SK-MEL-5 (cell line): Measurements from ENCODE around the gene NTHL1. TPM values are rescaled to one million over a fixed set of nuclear protein-coding genes. Genes with fewer than 3 reads are reported as not detected.

Source experiments
- DNase-seq: peaks from one replicate; pipeline ENCODE4 v3.0.0-alpha.2; 2016; ENCODE audit warnings: low read depth, low spot score
- in situ Hi-C: cut with HindIII; loops from 2 replicates; pipeline ENCODE4 v1.10.0; 2016; ENCODE audit warnings: low sequenced_read_pairs, high pct_unique_total_duplicates, low pct_unique_long_range_greater_than_20kb
- total RNA-seq: library from RNA; depleted of rRNA; stranded (reverse); fragments of >200 nt; shearing (Covaris generic); gene quantifications from 2 replicates; pipeline ENCODE4 v1.2.3, GENCODE V29; 2014

NTHL1 gene
- total RNA-seq, 1 experiment from 2014 or later = 27.0 TPM

GRCh38 chr16:2006317-2006716 is 41.3 kb downstream of the NTHL1 start:
- in situ Hi-C loops = no loop called here
- no peak for DNase-seq

DNA sequence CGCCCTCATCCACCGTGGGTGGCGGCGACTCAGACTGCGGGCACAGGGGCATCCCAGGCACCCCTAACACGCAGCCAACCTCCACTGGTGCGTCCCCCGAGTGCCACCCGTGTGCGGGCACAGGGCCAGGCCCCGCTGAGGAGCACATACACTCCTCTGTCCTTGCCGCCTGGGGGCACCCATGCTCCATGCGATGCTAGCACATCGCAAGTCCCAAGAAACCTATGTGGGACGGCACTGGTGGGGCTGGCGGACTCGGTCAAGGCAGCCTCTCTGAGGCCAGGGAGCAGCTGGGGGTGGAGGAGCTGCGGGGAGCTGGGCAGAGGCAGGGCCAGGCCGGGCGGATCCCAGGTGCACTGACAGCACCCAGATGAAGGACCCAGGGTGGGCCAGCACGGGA is 42.0 kb downstream of the NTHL1 start:
- in situ Hi-C loops = no loop called here

GRCh38 chr16:2004795-2005517 is 42.7 kb downstream of the NTHL1 start:
- in situ Hi-C loops = no loop called here
- no peak for DNase-seq

More for the DNA sequence above, 42.0 kb downstream of the NTHL1 start:
- peak; percentile 30 for DNase-seq

DNA sequence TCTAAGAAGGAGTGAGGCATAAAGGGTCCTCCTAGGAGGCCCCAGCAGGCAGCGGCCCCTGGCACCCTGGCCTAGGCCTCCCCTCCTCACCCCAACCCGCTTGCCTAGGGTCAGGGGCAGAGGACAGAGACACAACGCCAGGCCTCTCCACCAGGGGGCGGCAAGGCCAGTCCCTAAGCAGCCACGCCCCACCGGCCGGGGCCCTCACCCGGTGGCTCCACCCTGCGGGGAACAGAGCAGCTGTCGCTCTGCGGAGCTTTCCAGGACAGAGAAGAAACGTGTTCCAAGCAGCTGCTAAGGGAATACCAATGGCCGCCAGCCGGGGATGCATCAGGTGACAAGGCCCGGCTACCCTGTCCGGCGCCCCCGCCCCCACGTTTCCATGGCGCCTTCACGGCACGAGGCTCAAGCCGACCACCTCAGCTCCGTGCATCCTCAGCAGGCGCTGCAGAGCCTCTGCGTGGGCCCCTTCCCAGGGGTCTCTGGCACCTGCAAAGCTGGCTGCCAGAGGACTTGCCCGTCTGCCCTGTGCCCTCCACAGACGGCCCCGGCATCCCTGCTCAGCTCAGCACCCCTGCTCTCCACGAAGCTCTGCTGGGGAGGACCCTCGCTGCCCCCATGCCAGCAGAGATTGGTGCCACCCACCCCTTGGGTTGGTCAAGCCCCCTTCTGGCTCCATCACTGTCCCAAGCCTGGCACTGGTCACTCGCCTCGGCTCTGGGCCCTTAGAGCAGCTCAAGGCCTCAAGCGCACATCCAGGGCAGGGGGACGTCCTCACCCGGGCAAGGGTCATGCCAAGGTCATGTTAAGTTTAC is 43.6 kb downstream of the NTHL1 start:
- DNase-seq = peak; percentile 89
- in situ Hi-C loops = no loop called here

DNA sequence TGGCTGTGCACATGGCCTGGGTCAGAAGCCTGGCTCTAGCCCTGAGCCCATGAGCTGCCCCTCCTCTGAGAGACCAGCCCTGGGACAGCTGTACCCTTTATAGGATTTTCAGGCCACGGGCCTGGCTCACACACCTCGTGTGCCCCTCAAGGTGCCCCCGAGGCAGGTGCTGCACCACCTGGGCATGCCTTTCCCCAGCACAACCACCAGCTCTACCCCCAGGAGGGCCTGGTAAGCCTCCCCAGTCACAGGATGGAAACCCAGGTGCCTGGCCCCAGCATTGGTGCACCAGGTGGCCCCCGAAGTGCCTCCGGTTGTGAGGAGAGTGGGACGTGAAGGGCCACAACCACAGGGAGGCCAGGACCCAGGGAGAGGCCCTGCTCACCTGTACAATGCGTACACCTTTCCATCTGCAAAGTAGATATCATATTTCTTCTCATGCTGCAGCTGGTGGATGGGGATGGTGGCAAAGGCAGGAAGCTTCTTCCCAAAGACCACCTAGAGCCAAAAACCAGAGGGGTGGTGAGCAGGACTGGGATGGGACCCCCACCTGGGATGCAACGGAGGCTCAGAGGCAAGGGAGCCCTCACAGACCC is 44.3 kb downstream of the NTHL1 start:
- DNase-seq = no peak
- in situ Hi-C loops = no loop called here

DNA sequence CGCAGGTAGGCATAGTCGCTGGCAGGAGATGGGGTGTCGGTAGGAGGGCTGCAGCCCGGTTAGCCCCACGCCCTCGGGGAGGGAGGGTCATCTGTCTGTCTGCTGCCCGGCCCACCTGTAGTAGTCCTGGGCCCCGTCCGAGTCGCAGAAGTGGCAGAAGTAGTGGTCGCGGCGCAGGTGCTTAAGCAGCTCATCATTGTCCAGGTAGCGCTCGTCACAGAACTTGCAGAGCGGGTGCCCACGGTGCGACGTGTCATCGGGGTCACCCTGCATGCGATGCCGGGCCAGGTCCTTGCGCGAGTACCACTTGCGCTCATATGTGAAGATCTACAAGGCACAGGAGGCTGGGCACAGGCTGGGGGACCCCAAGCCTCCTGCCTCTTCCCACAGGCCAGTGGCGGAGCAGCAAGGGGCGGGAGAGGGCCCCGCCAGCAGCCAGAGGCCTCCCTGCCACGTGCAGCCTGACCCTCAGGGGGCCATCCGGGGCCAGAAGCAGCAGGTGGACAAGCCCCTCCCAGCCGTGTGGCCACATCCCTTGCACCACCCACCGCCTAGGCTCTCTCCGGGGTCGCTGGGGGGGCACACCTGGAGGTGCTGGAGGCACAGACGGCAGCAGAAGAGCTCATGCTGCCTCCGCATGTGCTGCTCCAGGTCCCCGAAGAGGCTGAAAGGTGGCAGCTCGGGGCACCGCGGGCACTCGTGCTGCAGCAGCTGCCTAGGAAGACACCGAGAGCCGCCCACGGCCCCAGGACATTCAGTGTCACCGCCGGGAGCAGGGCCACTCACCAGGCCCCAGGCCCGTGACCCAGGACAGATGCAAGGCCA is 45.0 kb downstream of the NTHL1 start:
- DNase-seq = no peak
- in situ Hi-C loops = no loop called here

- no peak for DNase-seq
- in situ Hi-C loops = no loop called here
Measured at GRCh38 chr16:2001456-2002355, 45.9 kb downstream of the NTHL1 start.

- in situ Hi-C loops = no loop called here
- DNase-seq = no peak
Measured at GRCh38 chr16:2001035-2001434, 46.6 kb downstream of the NTHL1 start.

DNA sequence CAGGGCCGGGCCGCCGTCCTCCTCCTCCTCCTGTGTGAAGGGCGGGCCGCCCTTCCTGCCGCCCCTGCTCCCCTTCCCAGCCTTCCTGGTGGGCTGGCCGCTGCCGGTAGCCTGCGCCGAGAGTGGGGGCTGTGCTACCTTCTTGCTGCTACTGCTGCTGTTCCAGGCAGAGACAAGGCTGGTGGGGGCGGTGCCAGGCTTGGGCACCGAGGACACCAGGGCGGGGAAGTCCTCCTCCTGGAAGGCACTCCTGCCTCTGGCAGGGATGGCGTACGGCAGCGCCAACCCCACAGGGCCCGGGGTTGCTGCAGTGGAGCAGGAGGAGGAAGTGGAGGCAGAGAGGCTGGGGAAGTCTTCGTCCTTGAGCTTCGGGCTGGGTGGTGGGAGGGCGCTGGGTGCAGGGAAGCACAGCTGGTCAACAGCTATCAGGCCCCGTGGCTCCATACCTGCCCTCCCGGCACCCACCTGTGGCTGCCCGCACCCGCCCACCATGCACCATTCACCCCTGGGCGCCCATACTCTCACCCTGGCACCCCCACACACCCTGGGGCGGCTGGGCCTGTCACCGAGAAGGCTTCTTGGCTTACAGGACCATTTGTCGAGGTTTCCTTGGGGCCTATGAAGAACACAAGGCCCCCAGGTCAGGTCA is 47.6 kb downstream of the NTHL1 start:
- no peak for DNase-seq
- in situ Hi-C loops = no loop called here

GRCh38 chr16:1998852-1999801 is 48.5 kb downstream of the NTHL1 start:
- in situ Hi-C loops = no loop called here
- no peak for DNase-seq

DNA sequence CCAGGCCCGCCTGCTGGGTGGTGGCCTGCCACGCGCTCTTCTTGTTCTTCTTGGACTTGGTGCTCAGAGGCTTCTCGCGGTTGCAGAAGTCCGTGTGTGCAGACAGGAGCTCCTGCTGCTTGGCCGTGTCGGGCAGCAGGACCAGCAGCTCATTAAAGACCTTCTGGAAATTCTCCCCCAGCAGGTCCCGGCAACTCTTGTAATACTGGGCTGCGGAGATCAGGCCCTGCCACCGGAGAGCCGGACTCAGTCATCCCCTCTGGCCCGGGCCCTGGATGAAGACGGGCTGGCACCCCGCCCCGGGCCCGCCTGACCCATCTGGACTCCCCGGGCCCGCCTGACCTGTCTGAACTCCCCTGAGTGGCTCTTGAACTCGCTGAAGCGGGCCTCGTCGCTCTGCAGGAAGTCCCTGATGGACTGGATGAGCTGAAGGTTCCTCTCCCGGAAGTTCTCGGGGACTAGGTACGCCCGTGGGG is 49.2 kb downstream of the NTHL1 start:
- in situ Hi-C loops = no loop called here
- no peak for DNase-seq

- in situ Hi-C loops = no loop called here
- DNase-seq = no peak
Measured at GRCh38 chr16:1997494-1998359, 49.9 kb downstream of the NTHL1 start.

DNA sequence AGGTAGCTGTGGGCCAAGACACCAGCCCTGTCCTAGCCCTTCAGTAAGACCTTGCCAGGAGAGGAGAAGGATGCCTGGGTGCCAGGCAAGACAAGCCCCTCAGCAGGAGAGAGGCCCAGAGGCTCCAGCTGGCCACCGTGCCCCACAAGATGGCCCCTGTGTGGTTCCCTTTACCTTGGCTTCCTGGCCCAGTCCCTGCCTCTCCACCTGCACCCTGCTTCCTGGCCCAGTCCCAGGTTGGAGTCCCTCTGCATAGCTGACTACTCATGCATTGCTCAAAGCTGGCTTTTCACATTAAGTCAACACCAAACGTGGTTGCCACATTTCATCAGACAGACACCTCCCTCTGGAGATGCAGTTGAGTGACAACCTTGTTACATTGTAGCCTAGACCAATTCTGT is 53.9 kb downstream of the NTHL1 start:
- in situ Hi-C loops = no loop called here

GRCh38 chr16:1992704-1993317 is 54.8 kb downstream of the NTHL1 start:
- in situ Hi-C loops = no loop called here

More for the DNA sequence above, 53.9 kb downstream of the NTHL1 start:
- no peak for DNase-seq

More at GRCh38 chr16:1992704-1993317, 54.8 kb downstream of the NTHL1 start:
- DNase-seq = no peak
